Measurements from ENCODE around the gene HIGD2A. TPM values are rescaled to one million over a fixed set of nuclear protein-coding genes. Genes with fewer than 3 reads are reported as not detected.

The HIGD2A gene
- total and polyA plus RNA-seq, 2 experiments from 2014 or later, result 67.7 to 194 TPM

DNA sequence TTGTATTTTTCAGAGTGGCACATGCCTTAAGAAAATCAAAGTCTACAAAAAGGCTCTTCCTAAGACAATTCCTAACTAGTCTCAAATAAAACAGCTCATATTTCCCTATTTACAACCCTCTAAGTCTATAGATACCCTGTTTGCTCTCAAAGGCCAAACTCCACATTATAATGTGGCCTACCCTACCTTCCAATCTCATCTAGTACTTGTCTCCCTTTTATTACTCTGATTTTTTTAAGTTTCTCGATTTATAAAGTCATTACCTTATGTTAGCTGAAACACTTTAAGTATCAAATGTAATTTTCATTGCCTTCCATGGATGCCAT, 46.4 kb upstream of the HIGD2A start:
- H3K36me3 Mint-ChIP-seq (ENCODE audit: low read depth), result peaks cover 19% of the 10 kb centered on the region
- no peaks in the 10 kb centered on the region for H3F3A ChIP-seq (replicated peaks; ENCODE audit: low read depth)
- H4K20me1 ChIP-seq (replicated peaks; ENCODE audit: insufficient read depth), result no peaks in the 10 kb centered on the region; the same call in 1 of the 2 replicates
- no peak for TF ChIP-seq ZNF114 (CRISPR knock-in tag; IDR thresholded peaks at IDR 0.05)
- TF ChIP-seq, protein P1, sequence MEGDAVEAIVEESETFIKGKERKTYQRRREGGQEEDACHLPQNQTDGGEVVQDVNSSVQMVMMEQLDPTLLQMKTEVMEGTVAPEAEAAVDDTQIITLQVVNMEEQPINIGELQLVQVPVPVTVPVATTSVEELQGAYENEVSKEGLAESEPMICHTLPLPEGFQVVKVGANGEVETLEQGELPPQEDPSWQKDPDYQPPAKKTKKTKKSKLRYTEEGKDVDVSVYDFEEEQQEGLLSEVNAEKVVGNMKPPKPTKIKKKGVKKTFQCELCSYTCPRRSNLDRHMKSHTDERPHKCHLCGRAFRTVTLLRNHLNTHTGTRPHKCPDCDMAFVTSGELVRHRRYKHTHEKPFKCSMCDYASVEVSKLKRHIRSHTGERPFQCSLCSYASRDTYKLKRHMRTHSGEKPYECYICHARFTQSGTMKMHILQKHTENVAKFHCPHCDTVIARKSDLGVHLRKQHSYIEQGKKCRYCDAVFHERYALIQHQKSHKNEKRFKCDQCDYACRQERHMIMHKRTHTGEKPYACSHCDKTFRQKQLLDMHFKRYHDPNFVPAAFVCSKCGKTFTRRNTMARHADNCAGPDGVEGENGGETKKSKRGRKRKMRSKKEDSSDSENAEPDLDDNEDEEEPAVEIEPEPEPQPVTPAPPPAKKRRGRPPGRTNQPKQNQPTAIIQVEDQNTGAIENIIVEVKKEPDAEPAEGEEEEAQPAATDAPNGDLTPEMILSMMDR (conservative IDR thresholded peaks at IDR 0.05; ENCODE audit: low read depth in 2 of 2), result no peak
- no peak for TF ChIP-seq POLR2AphosphoS5 (IDR thresholded peaks at IDR 0.05; ENCODE audit: low read depth)
- TF ChIP-seq, protein P2, sequence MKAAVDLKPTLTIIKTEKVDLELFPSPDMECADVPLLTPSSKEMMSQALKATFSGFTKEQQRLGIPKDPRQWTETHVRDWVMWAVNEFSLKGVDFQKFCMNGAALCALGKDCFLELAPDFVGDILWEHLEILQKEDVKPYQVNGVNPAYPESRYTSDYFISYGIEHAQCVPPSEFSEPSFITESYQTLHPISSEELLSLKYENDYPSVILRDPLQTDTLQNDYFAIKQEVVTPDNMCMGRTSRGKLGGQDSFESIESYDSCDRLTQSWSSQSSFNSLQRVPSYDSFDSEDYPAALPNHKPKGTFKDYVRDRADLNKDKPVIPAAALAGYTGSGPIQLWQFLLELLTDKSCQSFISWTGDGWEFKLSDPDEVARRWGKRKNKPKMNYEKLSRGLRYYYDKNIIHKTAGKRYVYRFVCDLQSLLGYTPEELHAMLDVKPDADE (IDR thresholded peaks at IDR 0.05), result no peak
- no peak for TF ChIP-seq EZH2phosphoT487 (IDR thresholded peaks at IDR 0.05; ENCODE audit: unreplicated experiment)
- no peak for TF ChIP-seq ZNF462 (CRISPR knock-in tag; IDR thresholded peaks at IDR 0.05)
- no peak for TF ChIP-seq REST (IDR thresholded peaks at IDR 0.05; ENCODE audit: unreplicated experiment)
- no peak for TF ChIP-seq JUNB (IDR thresholded peaks at IDR 0.05; ENCODE audit: unreplicated experiment)
- TF ChIP-seq NANOG (IDR thresholded peaks at IDR 0.05; ENCODE audit: borderline replicate concordance), result no peak
- no peak for TF ChIP-seq EZH2 (IDR thresholded peaks at IDR 0.05; ENCODE audit: low read depth, unreplicated experiment)
- no peak for TF ChIP-seq STAT1 (IDR thresholded peaks at IDR 0.05; ENCODE audit: unreplicated experiment)
- TF ChIP-seq ZNF331 (CRISPR knock-in tag; IDR thresholded peaks at IDR 0.05; ENCODE audit: low read depth), result no peak
- no peak for TF ChIP-seq CREB1 (CRISPR knock-in tag; IDR thresholded peaks at IDR 0.05; ENCODE audit: low read depth)
- H3K4me3 Mint-ChIP-seq, result no peak overlapping the region
- no peak overlapping the region for H3K27ac ChIP-seq (ENCODE audit: low read depth)
- no peak for DNase-seq (ENCODE audit: low spot score)
- no peaks in the 10 kb centered on the region for H3K4me1 Mint-ChIP-seq
- no peak overlapping the region for H3K4me2 ChIP-seq
- H3K79me2 ChIP-seq (replicated peaks; ENCODE audit: insufficient read depth), result no peaks in the 10 kb centered on the region
- no peak overlapping the region for H3K4me3 ChIP-seq
- peaks cover 2% of the 10 kb centered on the region for H3K27me3 Mint-ChIP-seq (ENCODE audit: insufficient read depth, low read depth, poor library complexity)
- no peaks in the 10 kb centered on the region for H3K9me2 ChIP-seq (ENCODE audit: insufficient read depth)
- no peaks in the 10 kb centered on the region for H3K27me3 ChIP-seq (ENCODE audit: insufficient read depth)
- H3K4me1 ChIP-seq (ENCODE audit: insufficient read depth), result no peaks in the 10 kb centered on the region
- H3K27ac Mint-ChIP-seq, result no peak overlapping the region
- ATAC-seq, result no peak
- peaks cover 10% of the 10 kb centered on the region; the same call in 1 of the 2 replicates for H3K36me3 ChIP-seq (ENCODE audit: insufficient read depth)
- no peaks in the 10 kb centered on the region for H3K9me3 Mint-ChIP-seq
- no peak overlapping the region for H2AFZ ChIP-seq

Data from GM23338 (cell line).